ENCODE measurements around the gene VASH1.
A peak's percentile ranks its signal among the peaks of the same experiment; 100 is the strongest.

Gene VASH1

DNA sequence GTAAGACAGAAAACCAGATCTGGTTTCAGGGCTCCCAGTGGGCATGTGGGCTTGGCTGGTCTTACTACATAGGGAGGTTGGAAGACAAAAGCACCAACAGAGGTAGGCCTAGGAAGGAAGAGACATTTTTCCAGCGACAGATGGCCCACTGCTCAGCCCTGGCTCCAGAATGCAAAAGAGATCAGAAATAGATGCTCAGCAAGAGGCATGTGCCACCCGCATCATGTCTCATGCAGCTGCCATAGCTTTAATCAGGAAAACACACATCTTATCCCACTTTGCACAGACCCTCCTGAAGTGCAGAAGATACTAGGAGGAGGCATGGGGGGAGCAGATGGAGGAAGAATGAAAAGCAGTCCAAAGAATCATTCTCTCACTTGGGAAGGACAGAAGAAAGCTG lies 25.3 kb downstream of the VASH1 start:
- no peak for DNase-seq

DNA sequence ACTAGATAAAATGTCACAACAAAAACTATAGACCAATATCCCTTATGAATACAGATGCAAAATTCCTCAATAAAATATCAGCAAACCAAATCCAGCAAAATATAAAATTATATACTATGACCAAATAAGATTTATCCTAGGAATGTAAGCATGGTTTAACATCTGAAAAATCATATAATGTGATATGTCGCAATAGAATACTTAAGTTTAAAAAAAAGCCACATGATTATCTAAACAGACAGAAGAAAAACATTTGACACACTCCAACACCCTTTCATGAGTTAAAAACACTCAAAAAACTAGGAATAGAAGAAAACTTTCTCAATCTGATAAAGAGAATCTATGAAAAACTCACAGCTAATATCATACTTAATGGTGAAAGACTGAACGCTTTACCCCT lies 31.2 kb downstream of the VASH1 start:
- no peak for DNase-seq

DNA sequence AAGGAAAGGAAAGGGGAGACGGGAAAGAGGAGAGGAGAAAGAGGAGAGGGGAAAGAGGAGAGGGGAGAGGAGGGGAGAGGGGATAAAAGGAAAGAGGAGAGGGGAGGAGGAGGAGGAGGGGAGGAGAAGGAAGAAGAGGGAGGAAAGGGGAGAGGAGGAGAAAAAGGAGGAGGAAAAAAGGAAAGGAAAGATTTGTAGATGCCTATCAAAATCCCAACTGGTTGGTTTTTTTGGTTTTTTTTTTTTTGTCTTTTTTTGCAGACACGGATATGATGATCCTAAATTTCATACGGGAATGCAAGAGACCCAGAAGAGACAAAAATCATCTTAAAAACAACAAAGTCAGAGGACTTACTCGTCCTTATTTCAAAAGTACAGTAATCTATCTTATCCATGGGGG lies 32.1 kb downstream of the VASH1 start:
- no peak for DNase-seq

DNA sequence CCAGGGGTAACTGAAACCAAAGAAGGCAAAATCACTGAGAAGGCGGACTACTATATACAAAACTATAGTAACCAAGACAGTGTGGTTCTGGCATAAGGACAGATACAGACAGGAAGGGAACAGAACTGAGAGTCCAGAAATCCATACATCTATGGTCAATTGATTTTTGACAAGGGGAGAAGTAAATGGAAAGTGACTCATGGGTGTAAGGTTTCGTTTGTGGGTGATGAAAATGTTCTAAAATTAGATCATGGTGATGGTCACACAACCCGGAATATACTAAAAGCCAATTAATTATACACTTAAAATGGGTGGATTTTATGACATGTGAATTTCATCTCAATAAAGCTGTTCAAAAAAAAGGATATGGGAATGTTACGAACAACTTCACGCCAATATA lies 32.7 kb downstream of the VASH1 start:
- DNase-seq: no peak

DNA sequence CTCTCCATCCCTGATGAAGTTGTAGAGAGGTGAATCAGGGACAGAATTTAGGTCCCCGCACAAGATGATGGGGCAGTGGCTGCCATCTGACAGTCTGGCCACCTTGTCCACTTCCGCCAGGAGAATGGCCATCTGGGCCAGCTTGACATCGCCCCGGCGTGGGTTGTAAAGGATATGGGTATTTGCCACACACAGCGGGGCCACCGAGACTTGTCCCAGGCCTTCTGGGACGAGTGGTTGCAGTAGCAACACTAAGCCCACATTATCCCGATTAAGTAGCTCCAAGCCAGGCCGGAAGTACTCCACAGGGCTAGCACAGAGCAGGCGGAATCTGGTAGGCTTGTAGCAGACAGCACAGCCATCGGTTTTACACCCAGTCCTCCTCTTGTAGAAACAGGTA lies 45.2 kb downstream of the VASH1 start:
- no peak for DNase-seq

DNA sequence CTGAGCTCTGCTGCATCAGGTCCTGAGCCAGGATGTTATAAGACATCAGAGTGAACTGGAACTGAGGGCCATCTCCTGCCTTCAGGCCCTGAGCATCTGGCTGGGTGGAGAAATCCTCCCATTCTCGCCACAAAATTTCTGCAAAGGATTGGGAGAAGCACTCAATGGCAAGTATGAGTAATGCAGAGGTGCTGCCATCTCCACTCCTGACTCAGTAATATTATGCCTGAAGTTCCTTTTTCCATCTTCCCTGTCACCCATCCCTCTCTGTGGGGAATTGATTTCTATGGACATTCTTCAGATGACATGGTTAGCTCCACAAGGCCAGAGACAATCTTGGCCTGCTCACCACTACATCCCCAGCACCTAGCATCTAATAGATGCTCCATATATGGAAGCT lies 46.7 kb downstream of the VASH1 start:
- no peak for DNase-seq

DNA sequence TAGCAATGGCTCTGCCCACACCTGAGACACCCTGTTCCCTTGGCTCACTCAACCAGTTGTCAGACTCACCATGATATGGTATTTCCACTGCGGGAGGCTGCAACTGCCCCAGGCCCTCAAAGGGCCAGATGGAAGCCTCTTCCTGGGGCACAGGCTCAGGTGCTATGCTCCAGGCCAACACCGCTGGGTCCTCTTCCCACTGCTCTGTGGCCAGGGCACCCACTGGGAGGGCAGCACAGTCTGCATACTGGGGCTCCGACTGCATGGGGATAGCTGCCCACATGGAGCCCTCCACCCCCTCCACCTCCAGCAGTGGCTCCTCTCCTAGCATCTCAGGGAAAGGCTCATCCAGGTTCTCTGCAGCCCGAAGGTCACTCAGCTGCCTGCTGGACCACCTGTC lies 47.7 kb downstream of the VASH1 start:
- no peak for DNase-seq

DNA sequence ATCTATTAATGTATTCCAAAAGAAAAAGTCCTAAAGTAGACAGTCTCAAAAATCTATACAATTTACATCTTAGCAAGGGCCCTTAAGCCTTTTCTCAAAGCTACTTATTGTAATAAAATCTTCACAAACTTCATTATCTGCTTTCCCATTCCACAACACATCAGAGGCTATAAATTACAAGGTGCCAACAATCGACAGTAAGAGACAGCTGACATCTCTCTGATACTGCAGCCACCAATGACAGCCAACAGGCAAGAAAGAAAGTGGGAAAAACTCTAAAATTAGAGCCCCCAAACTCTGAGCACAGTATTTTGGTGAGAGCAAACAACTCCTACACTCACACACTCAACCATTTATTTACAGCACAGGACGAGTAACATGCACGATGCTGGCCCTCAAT lies 49.3 kb downstream of the VASH1 start:
- DNase-seq: no peak

DNA sequence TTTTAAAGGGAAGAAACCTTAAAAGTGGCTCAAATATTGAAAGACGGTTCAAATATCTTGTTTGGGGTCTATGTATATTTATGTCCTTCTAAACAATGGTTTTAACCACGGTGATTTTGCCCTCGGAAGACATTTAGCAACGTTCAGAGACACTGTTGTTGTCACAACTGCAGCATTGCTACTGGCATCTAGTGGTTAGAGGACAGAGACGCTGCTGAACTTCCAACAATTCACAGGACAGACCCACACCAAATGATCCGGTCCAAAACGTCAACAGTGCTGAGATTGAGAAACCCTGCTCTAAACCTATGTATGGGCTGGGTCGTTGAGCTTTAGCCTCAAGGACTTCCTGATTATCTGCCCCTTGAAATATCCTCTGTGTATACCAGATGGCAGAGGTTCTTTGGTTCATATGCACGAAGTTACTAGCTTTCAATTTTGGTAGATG lies 49.7 kb downstream of the VASH1 start:
- DNase-seq: no peak

DNA sequence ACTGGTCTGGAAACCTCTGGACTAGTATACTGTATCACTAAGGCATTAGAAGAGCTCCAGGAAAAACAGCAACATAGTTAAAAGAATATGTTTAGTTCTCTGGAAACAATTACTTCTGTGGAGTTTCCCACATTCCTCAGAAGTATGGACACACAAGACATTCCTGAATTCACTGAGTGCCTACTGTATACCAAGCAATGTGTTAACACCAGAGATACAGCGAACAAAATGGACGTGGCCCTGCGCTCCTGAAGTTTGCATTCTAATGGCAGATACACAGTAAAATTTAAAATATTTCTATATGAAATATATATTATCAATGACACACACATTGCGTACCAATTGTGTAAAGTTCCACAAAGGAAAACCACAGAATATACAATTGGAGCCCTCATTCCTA lies 50.3 kb downstream of the VASH1 start:
- DNase-seq: no peak

DNA sequence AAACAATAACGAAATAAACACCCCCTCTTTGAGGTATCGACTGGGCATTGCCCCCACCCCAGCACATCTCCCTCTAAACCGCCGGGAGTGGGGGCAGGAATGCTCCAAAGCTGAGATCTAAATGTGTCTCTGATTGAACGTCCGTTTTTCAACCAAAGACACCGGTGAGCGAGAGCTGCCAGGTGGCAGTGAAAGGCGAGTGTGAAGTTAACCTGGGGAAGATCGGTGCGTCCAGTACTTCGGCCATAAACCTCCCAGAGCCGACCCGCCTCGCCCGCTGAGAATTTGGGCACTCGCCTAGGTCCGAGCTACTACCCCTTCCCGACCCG lies 50.8 kb downstream of the VASH1 start:
- no peak for DNase-seq

DNA sequence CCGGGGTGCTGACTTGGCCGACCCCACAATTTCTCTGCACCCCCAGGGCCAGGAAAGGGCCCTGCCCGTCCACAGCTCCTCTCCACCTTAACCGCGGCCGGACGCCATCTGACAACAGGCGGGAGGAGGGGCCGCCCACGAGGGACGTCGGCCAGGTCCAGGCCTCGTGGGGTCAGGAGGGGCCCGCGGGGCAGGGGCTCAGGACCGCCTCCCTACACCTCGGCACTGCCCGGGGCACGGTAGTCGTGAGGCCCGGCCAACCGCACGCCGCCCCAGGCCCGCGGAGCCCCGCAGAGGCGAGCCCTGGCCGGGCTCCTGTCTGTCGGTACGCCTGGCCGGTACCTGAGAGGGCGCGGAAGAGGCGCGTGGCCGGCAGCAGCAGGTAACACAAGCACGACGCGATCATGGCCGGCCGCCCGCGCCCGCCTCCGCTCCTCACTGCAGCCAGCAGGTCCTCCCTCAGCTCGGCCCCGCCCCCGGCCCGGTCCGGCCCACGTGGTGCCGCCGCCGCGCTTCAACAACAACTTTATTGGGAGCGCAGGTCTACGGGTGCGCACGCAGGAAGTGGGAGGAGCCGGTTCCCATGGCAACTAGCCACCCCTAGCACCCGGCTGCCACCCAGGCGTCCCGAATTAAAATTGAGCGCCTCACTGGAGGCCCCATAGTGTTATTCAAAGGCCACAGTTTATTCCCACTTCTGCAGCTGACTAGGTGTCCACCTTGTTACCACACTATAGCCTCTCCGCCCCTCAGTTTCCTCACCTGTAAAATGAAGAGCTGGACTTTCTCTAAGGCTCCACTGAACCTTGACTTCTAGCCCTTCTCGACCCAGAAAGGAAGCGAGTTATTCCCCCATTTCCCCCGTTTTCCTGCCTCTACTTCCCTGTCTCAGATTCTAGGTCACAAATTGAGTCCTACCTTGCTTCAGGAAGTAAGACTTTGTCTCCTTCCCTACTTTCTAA lies 51.4 kb downstream of the VASH1 start, which contains the start of gene ANGEL1:
Gene ANGEL1, minus strand, starts transcription at position 461 of the 962 bp plus-strand sequence. Its CDS starts 55 bp downstream, at position 406.
- peak; percentile 95 for DNase-seq

DNA sequence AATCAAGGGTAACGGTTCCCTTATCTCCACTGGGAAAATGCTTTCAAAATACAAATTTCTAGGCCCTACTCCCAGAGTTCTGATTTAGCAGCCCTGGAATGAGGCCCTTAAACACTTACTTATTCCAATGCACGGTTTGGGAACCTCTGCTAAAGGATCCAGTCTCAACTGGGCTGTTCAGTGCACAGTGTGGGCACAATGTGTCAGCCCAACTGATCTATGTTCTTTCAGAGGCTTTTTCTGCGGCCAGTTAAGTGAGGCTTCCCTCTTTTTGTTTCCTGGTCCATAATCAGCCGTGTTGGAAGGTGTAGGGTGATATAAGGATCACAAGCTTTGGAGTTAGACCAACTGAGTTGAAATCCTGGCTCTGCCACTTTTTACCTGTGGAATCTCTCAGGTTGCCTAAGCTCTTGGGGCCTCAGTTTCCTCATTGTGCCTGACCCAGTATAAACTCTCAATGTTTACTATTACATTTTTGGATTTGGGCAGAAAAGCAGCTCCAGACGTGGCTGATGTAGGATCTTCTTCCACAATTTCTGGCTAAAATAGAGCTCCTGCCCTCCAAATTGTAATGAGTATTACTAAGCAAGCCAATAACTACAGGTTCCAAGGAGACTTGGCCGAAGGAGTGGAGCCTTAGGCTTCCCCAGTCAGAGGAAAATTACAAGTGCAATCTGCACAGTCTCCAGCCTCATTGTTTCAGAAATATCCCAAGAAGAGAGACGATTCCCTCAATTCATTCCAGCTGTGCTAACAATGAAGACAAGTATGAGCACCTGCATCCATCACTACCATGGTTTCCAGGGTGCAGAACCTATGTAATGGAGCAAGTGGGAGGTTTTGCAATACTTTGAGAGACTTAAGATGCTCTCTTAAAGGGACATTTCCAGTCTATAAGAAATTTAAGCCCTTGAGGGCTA lies 53.7 kb downstream of the VASH1 start:
- DNase-seq: no peak

DNA sequence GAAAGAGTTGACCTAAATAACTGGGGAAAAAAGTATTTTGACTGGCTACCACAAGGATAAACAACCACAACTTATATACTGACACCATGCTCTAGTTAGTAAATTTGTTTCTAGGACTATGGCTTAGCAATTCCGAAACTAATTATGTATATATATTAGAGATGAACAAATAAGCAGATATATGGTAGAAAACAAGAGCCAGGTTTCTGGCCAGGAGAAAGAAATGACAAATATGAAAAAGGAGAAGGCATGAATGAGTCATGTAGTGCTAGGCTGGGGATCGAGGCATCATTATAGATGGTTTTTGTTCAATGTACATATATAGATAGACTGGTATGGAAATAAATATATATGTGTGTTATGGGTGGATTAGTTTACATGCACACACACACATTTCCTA lies 59.4 kb downstream of the VASH1 start:
- no peak for DNase-seq

DNA sequence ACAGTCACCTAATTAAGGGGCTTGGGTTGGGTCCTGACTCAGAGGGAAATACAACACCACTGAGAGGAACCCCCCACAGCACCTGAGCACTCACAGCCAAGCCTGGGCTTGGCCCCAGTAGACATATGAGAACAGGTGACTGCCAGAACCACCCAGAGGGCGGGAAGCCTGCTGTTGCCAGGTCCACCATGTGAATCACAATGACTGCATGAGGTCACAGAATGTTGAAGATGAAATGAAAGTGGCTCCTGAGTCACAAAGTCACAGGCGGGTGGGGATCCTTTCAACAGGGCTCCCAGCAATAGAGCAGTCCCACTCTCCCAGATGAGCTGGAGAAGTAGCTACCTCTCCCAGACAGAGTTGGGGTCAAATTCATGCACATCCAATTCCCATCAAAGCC lies 64.9 kb downstream of the VASH1 start, which contains the start of gene LRRC74A:
Gene LRRC74A, plus strand, starts transcription at position 287 of the 400 bp plus-strand sequence. CDS start 290 bp downstream, outside the sequence.
- DNase-seq: peak; percentile 28

DNA sequence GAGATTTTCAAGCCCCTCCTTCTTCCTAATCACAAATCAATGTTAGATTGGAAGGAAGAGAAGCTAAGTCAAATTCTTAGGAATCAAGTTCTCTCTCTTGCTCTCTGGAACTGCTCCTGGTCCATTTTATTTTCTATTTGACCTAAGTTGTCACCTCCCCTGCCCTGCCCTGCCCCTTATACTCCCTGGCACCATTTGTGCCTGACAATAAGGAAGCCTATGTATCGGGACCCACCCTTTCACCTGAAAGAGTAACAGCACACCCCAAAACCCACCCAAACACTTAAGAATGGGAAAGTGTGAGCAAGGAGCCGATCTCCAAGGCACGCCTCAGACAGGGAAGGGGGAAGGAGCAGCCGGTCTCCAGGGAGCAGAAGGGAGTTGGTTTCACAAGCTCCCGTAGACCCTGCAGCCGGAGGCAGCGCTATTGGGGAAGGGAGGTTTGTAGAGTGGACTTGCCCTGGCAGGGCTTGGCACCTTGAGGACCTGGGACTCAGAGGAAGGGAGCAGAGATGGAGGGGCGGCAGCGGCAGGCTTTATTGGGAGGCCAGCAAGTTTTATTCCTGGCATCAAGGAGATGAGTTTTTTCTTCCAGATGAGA lies 66.5 kb downstream of the VASH1 start:
- no peak for DNase-seq

DNA sequence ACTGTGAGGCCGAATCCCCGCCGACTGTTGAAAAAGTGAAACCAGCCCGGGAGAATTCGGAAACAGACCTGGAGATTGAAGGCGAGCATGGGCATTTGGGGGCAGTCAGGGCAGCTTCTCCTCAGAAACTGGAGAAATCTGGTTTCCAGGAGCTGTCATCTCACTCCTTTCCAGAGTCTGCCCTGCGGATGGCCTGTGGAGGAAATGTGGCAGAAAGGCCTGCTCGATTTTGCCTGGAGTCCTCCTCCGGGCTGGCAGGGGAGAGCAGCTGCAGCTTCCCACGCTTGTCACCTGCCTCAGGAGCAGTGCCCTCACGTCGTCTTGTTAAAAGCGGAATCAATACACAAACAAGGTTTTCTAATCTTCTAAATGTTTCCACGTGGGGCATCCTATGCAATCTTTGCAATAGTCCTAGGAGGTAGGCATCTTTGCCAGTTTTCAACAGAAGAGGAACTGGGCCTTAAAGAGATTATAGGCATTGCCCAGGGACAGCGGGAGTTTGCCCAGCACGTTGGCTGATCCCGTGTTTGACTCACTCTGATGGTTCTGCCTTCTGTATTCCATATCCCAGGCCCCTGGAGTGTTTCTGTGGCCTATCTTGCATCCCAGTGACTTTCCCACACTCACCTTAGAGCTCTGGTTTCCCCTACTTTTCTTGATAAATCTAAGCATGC lies 67.2 kb downstream of the VASH1 start:
- DNase-seq: no peak

DNA sequence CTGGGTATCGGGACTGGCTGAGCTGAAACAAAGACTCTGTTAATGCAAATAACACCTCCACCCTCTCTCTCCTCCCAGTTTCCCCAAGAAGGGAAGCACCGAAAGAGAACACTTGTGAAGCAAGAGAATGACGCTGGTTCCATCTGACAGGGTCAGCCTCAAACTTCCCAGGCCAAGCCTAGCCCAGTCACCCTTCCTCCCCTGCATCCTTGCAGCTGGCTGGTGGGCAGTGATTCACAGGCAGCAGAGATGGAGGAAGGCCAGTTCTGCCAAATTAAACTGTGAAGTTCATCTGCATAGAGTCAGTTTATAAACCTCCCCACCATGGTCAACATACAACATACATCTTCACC lies 67.7 kb downstream of the VASH1 start:
- DNase-seq: no peak

DNA sequence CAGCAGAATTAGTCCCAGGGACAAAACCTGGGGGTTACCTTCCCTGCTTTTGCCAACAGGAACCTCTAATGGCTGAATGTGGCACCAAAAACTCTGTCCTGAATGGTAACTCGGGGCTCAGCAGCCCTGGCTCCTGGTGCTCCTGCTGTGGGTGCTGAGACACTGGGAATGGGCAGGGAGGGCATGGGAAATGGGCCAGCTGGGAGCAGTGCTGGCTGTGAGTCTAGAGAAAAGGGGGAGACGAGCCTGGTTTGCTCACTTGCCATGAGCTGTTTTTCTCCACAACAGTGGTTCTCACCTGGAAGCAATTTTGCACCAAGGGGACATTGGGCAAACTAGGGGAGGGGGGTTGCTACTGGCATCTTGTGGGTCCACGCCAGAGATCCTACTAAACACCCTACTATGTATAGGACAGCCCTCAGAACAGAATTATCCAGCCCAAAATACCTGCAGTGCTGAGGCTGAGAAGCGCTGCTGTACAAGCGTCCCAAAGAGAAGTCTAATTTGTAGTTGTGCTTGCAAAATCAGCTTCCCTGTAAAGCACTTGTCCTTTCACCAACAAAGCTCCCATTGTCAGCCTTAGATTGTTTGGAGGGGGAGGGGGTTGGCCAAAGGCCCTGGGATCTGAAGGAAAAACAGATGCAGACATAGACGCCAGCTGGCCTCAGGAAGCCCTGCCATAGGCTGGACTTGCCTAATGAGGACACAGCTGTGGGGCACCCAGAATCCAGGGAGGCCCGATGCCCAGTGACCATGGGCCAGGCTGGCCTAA lies 68.6 kb downstream of the VASH1 start:
- no peak for DNase-seq

DNA sequence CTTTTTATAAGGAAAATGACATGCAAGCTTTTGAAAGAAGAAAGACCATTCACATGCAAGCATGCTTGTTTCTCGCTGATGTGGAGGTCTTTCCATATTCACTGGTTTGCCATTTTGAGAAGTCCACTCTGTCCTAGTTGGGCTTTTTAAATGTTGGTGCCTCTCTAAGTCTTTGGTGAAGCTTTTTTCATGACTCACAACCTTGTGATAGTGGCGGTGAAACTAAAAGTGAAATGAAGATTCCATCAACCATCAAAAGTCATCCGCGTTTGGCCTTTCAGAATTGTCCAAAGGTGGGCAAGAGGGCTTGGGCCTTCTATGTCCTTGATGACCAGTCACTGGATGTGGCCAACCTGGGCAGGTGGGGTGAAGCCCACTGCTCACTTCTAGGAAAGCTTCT lies 69.3 kb downstream of the VASH1 start:
- no peak for DNase-seq

DNA sequence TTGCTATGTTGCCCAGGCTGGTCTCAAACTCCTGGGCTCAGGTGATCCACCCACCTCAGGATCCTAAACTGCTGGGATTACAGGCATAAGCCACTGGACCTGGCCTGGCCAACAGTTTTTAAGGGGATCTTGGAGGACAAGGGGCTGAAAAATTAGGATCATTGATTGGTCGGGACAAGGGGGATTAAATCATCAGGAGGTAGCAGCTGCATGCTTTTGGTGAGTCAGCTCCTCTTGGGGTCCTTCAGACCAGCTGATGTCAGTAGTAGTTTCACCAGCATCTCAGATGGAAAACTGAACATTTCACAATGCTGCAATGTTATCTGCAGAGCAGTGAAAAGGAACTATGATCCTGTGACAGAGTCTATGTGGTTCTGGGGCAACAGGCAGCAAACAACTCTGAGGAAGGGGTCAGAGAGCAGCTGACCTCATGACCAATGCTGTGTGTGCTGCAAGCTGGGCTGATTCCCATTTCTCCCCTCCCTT lies 71.3 kb downstream of the VASH1 start:
- no peak for DNase-seq
